HG02870 (cell line): ENCODE data around the gene PNPLA6.

Experiments
- ATAC-seq: cut with Tn5 transposase; IDR thresholded peaks from one replicate; pipeline ENCODE4 v1.9.1; 2021; ENCODE audit warnings: mild to moderate bottlenecking, moderate library complexity; ENCODE audit not compliant: unreplicated experiment

PNPLA6 gene

GRCh38 chr19:7535047-7535997 is at the start of gene PNPLA6:
Gene PNPLA6 (plus strand): TSS chr19:7535717. CDS start chr19:7535789, 72 bp downstream.
- ATAC-seq: peak; percentile 61

GRCh38 chr19:7486923-7487322 is 48.6 kb upstream of the PNPLA6 start:
- no peak for ATAC-seq

- no peak for ATAC-seq
These were observed 46.7 kb upstream of the PNPLA6 start, which contains the start of gene PEX11G for GRCh38 chr19:7488736-7489353. Gene PEX11G (minus strand): TSS chr19:7489035. CDS start chr19:7489010, 25 bp downstream.

GRCh38 chr19:7489609-7490044 is 45.9 kb upstream of the PNPLA6 start:
- no peak for ATAC-seq

GRCh38 chr19:7492142-7492541 is 43.4 kb upstream of the PNPLA6 start:
- no peak for ATAC-seq

- no peak for ATAC-seq
These were observed 43.0 kb upstream of the PNPLA6 start for GRCh38 chr19:7492558-7492957.

- ATAC-seq: no peak
These were observed 41.0 kb upstream of the PNPLA6 start for GRCh38 chr19:7494416-7495098.

GRCh38 chr19:7497292-7497691 is 38.2 kb upstream of the PNPLA6 start:
- no peak for ATAC-seq

GRCh38 chr19:7500811-7501450 is 34.6 kb upstream of the PNPLA6 start:
- ATAC-seq: no peak

GRCh38 chr19:7502552-7502951 is 33.0 kb upstream of the PNPLA6 start:
- no peak for ATAC-seq

GRCh38 chr19:7504684-7505083 is 30.8 kb upstream of the PNPLA6 start:
- ATAC-seq: no peak

GRCh38 chr19:7505288-7505681 is 30.2 kb upstream of the PNPLA6 start:
- ATAC-seq: no peak

- no peak for ATAC-seq
These were observed 29.7 kb upstream of the PNPLA6 start for GRCh38 chr19:7505682-7506384.

GRCh38 chr19:7506385-7507328 is 28.9 kb upstream of the PNPLA6 start:
- no peak for ATAC-seq

- no peak for ATAC-seq
These were observed 27.6 kb upstream of the PNPLA6 start for GRCh38 chr19:7507884-7508283.

- ATAC-seq: no peak
These were observed 25.9 kb upstream of the PNPLA6 start for GRCh38 chr19:7509625-7510024.

- ATAC-seq: no peak
These were observed 23.1 kb upstream of the PNPLA6 start for GRCh38 chr19:7512400-7512851.

- ATAC-seq: no peak
These were observed 21.5 kb upstream of the PNPLA6 start for GRCh38 chr19:7513809-7514642.
